Endothelial cell (in vitro differentiated cells): Measurements from ENCODE around the gene SNPH. TPM values are rescaled to one million over a fixed set of nuclear protein-coding genes. Genes with fewer than 3 reads are reported as not detected.

Experiments used
- DNase-seq: peaks from one replicate; pipeline ENCODE4 v3.0.0; 2021; ENCODE audit warnings: low spot score
- H3K27ac Mint-ChIP-seq: one replicate; pipeline ENCODE4 v1.8.0; 2021; ENCODE audit warnings: mixed read lengths, inconsistent platforms; ENCODE audit not compliant: unreplicated experiment
- H3K27me3 Mint-ChIP-seq: one replicate; pipeline ENCODE4 v1.8.0; 2021; ENCODE audit warnings: mild to moderate bottlenecking, moderate library complexity, mixed read lengths, inconsistent platforms; ENCODE audit not compliant: unreplicated experiment
- H3K36me3 Mint-ChIP-seq: one replicate; pipeline ENCODE4 v1.8.0; 2021; ENCODE audit warnings: mild to moderate bottlenecking, low read depth, mixed read lengths, inconsistent platforms; ENCODE audit not compliant: unreplicated experiment
- H3K4me1 Mint-ChIP-seq: one replicate; pipeline ENCODE4 v1.8.0; 2021; ENCODE audit warnings: mild to moderate bottlenecking, mixed read lengths, inconsistent platforms; ENCODE audit not compliant: unreplicated experiment
- H3K4me3 Mint-ChIP-seq: one replicate; pipeline ENCODE4 v1.8.0; 2021; ENCODE audit warnings: mild to moderate bottlenecking, mixed read lengths, inconsistent platforms; ENCODE audit not compliant: unreplicated experiment
- H3K9me3 Mint-ChIP-seq: one replicate; pipeline ENCODE4 v1.8.0; 2021; ENCODE audit warnings: mixed read lengths, inconsistent platforms; ENCODE audit not compliant: unreplicated experiment
- total RNA-seq: library from RNA; stranded (reverse); fragmentation: NEBNext Ultra II Directional; extraction: Animal tissue kit (Norgen Biotek cat#: 25700); gene quantifications from one replicate; pipeline ENCODE4 v1.2.1, GENCODE V29; 2021; ENCODE audit not compliant: unreplicated experiment
- TF ChIP-seq, protein P1 (sequence below): fragments of 200-600 bp; sonication (generic); IDR thresholded peaks from one replicate; pipeline ENCODE4 v1.5.0; 2021; ENCODE audit warnings: antibody characterized with exemption; ENCODE audit not compliant: unreplicated experiment

SNPH gene
- total RNA-seq, 1 donor from 2014 or later, result 8.4 TPM

DNA sequence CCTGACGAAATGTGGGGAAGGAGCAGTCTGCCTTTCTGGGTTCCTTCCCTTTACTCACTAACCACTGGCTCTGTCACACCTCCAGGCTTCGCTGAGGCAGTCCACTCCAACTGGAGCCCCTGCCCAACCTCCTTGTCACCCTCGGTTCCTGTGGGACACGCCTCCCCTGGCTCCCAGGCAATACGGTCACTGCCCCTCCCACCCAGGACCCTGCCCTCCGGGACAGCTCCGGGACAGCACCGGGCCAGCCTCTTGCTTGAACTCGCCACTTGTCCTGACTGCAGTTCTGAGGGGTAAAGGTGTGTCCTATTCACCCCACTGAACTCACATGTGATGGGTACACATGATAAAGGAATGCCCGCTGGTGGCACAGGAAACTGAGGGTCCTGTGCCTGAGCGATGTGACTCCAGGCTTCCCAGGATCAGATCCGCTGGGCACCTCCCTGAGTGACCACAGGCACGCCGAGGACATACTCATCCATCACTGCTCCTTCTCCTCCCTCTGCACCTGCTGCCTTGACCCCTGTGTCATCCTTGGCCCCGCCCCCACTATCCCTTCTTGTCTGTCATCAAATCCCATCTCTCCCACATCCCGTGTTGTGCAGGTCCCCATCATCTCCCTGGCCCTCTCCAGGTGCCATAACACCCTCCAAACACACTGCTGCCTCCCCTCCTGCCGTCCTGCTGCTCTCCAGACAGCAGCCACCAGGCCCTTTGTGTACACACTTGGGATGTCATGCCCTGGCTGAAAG lies 55.0 kb downstream of the SNPH start:
- TF ChIP-seq, protein P1, sequence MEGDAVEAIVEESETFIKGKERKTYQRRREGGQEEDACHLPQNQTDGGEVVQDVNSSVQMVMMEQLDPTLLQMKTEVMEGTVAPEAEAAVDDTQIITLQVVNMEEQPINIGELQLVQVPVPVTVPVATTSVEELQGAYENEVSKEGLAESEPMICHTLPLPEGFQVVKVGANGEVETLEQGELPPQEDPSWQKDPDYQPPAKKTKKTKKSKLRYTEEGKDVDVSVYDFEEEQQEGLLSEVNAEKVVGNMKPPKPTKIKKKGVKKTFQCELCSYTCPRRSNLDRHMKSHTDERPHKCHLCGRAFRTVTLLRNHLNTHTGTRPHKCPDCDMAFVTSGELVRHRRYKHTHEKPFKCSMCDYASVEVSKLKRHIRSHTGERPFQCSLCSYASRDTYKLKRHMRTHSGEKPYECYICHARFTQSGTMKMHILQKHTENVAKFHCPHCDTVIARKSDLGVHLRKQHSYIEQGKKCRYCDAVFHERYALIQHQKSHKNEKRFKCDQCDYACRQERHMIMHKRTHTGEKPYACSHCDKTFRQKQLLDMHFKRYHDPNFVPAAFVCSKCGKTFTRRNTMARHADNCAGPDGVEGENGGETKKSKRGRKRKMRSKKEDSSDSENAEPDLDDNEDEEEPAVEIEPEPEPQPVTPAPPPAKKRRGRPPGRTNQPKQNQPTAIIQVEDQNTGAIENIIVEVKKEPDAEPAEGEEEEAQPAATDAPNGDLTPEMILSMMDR, result no peak
- Mint-ChIP-seq H3K4me3 (no peak overlapping the region), H3K9me3 (no peaks in the 10 kb centered on the region), H3K27ac (peak overlapping the region; percentile 38), H3K4me1 (peaks cover 33% of the 10 kb centered on the region), H3K27me3 (peaks cover 9% of the 10 kb centered on the region), H3K36me3 (peaks cover 3% of the 10 kb centered on the region)
- no peak for DNase-seq

DNA sequence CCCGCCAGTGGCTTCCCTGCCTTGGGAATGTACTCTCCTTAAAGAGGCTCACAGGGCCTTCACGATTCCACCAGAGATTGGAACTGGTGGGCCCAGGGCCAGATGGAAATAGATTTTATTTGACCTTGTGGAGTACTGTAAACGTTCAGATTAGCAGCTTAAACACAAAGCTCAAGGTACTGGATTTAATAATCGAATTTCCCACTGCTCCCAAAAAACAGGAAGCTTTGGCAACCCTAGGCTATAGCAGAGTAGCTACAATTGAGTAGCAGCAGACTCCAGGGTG lies 55.5 kb downstream of the SNPH start:
- H3K9me3 Mint-ChIP-seq, result no peaks in the 10 kb centered on the region
- H3K36me3 Mint-ChIP-seq, result peaks cover 3% of the 10 kb centered on the region
- H3K27ac Mint-ChIP-seq, result peak overlapping the region; percentile 92
- no peak overlapping the region for H3K4me3 Mint-ChIP-seq
- H3K27me3 Mint-ChIP-seq, result peaks cover 9% of the 10 kb centered on the region
- TF ChIP-seq, protein P1, result no peak
- H3K4me1 Mint-ChIP-seq, result peaks cover 33% of the 10 kb centered on the region
- DNase-seq, result no peak

DNA sequence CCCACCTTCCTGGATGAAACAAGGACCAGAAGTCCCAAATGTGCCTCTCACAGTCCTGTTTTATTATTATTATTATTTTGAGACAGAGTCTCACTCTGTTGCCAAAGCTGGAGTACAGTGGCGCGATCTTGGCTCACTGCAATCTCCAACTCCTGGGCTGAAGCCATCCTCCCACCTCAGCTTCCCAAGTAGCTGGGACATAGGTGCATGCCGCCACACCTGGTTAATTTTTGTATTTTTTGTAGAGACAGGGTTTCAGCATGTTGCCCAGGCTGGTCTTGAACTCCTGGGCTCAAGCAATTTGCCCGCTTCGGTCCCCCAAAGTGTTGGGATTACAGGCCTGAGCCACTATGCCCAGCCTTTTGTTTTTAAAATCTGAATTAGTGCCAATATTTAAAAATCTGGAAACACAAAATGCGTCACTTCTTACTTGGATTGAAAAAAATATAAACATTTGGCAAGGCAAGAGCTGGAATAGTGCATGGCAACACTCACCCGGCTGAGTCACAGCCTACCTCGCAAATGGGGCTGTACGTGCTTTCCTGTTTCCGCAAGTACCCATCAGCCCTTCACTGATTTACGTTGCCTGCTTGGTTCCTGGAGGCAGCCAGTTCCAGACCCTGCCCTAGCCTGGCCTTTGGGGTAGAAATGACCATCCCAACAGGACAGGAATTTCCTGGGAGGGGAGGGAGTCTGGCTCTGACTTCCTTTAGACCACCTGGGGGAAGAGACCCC lies 56.6 kb downstream of the SNPH start:
- Mint-ChIP-seq H3K27ac (peak overlapping the region; percentile 92), H3K4me1 (peaks cover 42% of the 10 kb centered on the region), H3K4me3 (no peak overlapping the region), H3K27me3 (peaks cover 9% of the 10 kb centered on the region), H3K9me3 (no peaks in the 10 kb centered on the region), H3K36me3 (no peaks in the 10 kb centered on the region)
- no peak for DNase-seq
- TF ChIP-seq, protein P1, result no peak

DNA sequence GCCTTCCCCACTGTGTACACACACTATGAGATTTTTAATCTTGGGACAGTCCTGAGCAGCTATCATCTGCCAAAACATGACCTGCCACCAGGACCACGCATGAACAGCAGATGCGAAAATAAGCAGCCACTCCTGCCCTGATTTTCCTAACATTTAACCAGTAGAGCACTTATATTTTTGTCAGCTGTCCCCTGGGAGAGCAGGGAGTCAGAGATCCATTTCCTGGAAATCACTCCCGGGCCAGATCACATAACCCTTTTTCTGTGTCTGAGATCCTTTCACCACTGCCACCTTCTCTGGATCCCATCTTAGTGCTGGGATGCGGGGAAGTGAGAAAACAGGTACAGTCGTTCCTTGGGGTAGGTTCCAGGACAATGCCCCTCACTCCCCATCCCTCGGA lies 57.2 kb downstream of the SNPH start:
- H3K4me3 Mint-ChIP-seq, result no peak overlapping the region
- H3K27me3 Mint-ChIP-seq, result peaks cover 11% of the 10 kb centered on the region
- DNase-seq, result no peak
- H3K36me3 Mint-ChIP-seq, result no peaks in the 10 kb centered on the region
- H3K4me1 Mint-ChIP-seq, result peaks cover 46% of the 10 kb centered on the region
- peak overlapping the region; percentile 92 for H3K27ac Mint-ChIP-seq
- H3K9me3 Mint-ChIP-seq, result no peaks in the 10 kb centered on the region
- TF ChIP-seq, protein P1, result no peak
